IMR-90 (cell line): Measurements from ENCODE around the gene SLC39A2. TPM values are rescaled to one million over a fixed set of nuclear protein-coding genes. Genes with fewer than 3 reads are reported as not detected.
A peak's percentile ranks its signal among the peaks of the same experiment; 100 is the strongest.

Experiments
- ATAC-seq: fragments of 200-7000 bp; cut with Tn5 transposase; 2 replicates; pipeline ENCODE4 v1.9.1; 2020; ENCODE audit warnings: low read depth, mild to moderate bottlenecking, moderate library complexity
- BruUV-seq: library from RNA; stranded (reverse); fragments of 400-500 nt; replicated peaks from 2 replicates; lab custom pipeline; 2021; lab: Mats Ljungman, UMichigan
- CTCF ChIA-PET: fragments of 300-600 bp; formaldehyde crosslinking; extraction: SDS; loops from one replicate; lab custom pipeline; 2021; ENCODE audit warnings: antibody characterized with exemption; lab: Yijun Ruan, JAX
- POLR2A ChIA-PET: fragments of 300-600 bp; sonication (Branson Sonifier 250); formaldehyde crosslinking; loops from one replicate; lab custom pipeline; 2022; ENCODE audit warnings: antibody characterized with exemption; ENCODE audit not compliant: unreplicated experiment; lab: Charles Lee
- DNase-seq: peaks from one replicate; pipeline ENCODE4 v3.0.0; 2013
- H2AFZ ChIP-seq: replicated peaks from 2 replicates; pipeline ENCODE3; 2013; ENCODE audit warnings: low read length, mild to moderate bottlenecking; ENCODE audit not compliant: poor library complexity
- H2AK5ac ChIP-seq: 2 replicates; pipeline ENCODE4 v1.6.1; 2013; ENCODE audit warnings: low read depth, low read length, inconsistent platforms
- H2AK9ac ChIP-seq: replicated peaks from 2 replicates; pipeline ENCODE3; 2013; ENCODE audit warnings: mild to moderate bottlenecking, low read depth, low read length, moderate library complexity; ENCODE audit not compliant: poor library complexity
- H2BK120ac ChIP-seq: 2 replicates; pipeline ENCODE4 v1.6.1; 2013; ENCODE audit warnings: low read depth, low read length, inconsistent platforms
- H2BK15ac ChIP-seq: 3 replicates; pipeline ENCODE4 v1.6.1; 2013; ENCODE audit warnings: low read depth, low read length, inconsistent platforms
- H2BK20ac ChIP-seq: 2 replicates; pipeline ENCODE4 v1.6.1; 2013; ENCODE audit warnings: low read depth, mild to moderate bottlenecking, inconsistent platforms, low read length, moderate library complexity
- H2BK5ac ChIP-seq: 2 replicates; pipeline ENCODE4 v1.6.1; 2013; ENCODE audit warnings: mild to moderate bottlenecking, low read depth, low read length, inconsistent platforms; ENCODE audit not compliant: poor library complexity, severe bottlenecking
- H3K14ac ChIP-seq: replicated peaks from 2 replicates; pipeline ENCODE4 v1.6.1; 2013; ENCODE audit warnings: low read depth, low read length, inconsistent platforms
- H3K18ac ChIP-seq: 2 replicates; pipeline ENCODE4 v1.6.1; 2013; ENCODE audit warnings: low read depth, low read length, control low read depth
- H3K23ac ChIP-seq: 2 replicates; pipeline ENCODE4 v1.6.1; 2013; ENCODE audit warnings: low read depth, low read length, inconsistent platforms
- H3K27ac ChIP-seq: 2 replicates; pipeline ENCODE4 v1.5.1; 2013; ENCODE audit warnings: mild to moderate bottlenecking, control low read depth, low read length; ENCODE audit not compliant: insufficient read depth
- H3K27me3 ChIP-seq: 2 replicates; pipeline ENCODE4 v1.6.1; 2013; ENCODE audit warnings: low read length; ENCODE audit not compliant: control insufficient read depth, insufficient read depth
- H3K36me3 ChIP-seq: 2 replicates; pipeline ENCODE4 v1.6.1; 2013; ENCODE audit warnings: low read length, mixed read lengths; ENCODE audit not compliant: control insufficient read depth, insufficient read depth
- H3K4ac ChIP-seq: 2 replicates; pipeline ENCODE4 v1.6.1; 2013; ENCODE audit warnings: low read depth, low read length, inconsistent platforms
- H3K4me1 ChIP-seq: 2 replicates; pipeline ENCODE4 v1.6.1; 2013; ENCODE audit warnings: low read length, mixed read lengths; ENCODE audit not compliant: control insufficient read depth, insufficient read depth
- H3K4me2 ChIP-seq: 2 replicates; pipeline ENCODE4 v1.6.1; 2013; ENCODE audit warnings: low read depth, mild to moderate bottlenecking, control low read depth, low read length, moderate library complexity
- H3K4me3 ChIP-seq: 2 replicates; pipeline ENCODE4 v1.5.1; 2013; ENCODE audit warnings: low read depth, mild to moderate bottlenecking, control low read depth, low read length, moderate library complexity; ENCODE audit not compliant: insufficient read depth
- H3K56ac ChIP-seq: 2 replicates; pipeline ENCODE4 v1.6.1; 2013; ENCODE audit warnings: low read length, inconsistent platforms; ENCODE audit not compliant: insufficient read depth; ENCODE audit errors: extremely low read depth
- H3K79me1 ChIP-seq, 2 experiments: 2 replicates each; pipeline ENCODE4 v1.6.1; 2013; ENCODE audit warnings: low read length in 2 of 2, inconsistent platforms in 1 of 2, low read depth in 1 of 2
- H3K9ac ChIP-seq: 2 replicates; pipeline ENCODE4 v1.6.1; 2013; ENCODE audit warnings: low read depth, low read length, control low read depth
- H3K9me1 ChIP-seq: 2 replicates; pipeline ENCODE4 v1.6.1; 2013; ENCODE audit warnings: low read length, inconsistent platforms; ENCODE audit not compliant: insufficient read depth
- H3K9me3 ChIP-seq: 2 replicates; pipeline ENCODE4 v1.6.1; 2013; ENCODE audit warnings: low read length; ENCODE audit not compliant: control insufficient read depth, insufficient read depth
- H4K20me1 ChIP-seq: 2 replicates; pipeline ENCODE4 v1.6.1; 2013; ENCODE audit warnings: low read length, inconsistent platforms; ENCODE audit not compliant: insufficient read depth
- H4K5ac ChIP-seq: 2 replicates; pipeline ENCODE4 v1.6.1; 2013; ENCODE audit warnings: mild to moderate bottlenecking, low read depth, low read length, control low read depth
- H4K8ac ChIP-seq, 2 experiments: 2 replicates each; pipeline ENCODE4 v1.6.1; 2013; ENCODE audit warnings: low read depth in 2 of 2, low read length in 2 of 2, control low read depth in 1 of 2, inconsistent platforms in 1 of 2
- H4K91ac ChIP-seq: 2 replicates; pipeline ENCODE4 v1.6.1; 2013; ENCODE audit warnings: low read depth, low read length, inconsistent platforms; ENCODE audit not compliant: insufficient read depth
- POLR2A ChIP-seq: IDR thresholded peaks from 2 replicates; pipeline ENCODE4 v1.6.1; 2012; ENCODE audit warnings: mild to moderate bottlenecking, low read depth, low read length
- RCOR1 ChIP-seq: IDR thresholded peaks from 2 replicates; pipeline ENCODE4 v1.6.1; 2012; ENCODE audit warnings: mild to moderate bottlenecking, low read length, improper control_type of control experiment; ENCODE audit not compliant: insufficient replicate concordance
- SMC3 ChIP-seq: fragments of 150-350 bp; IDR thresholded peaks from 2 replicates; pipeline ENCODE4 v1.6.1; 2016; ENCODE audit warnings: low read depth, mild to moderate bottlenecking, antibody characterized with exemption, low read length, moderate library complexity
- WGBS, 2 experiments: methylation state at CpG; one replicate each; pipeline versions ENCODE4 v1.1.5 to v1.1.7; 2013; ENCODE audit warnings: missing lambda C conversion rate in 2 of 2; ENCODE audit not compliant: insufficient read length in 1 of 2; ENCODE audit errors: extremely low coverage in 2 of 2; 5-methylcytosine and 5-hydroxymethylcytosine counted together
- dilution Hi-C: fragments of 300-500 bp; cut with HindIII; formaldehyde crosslinking; loops from one replicate; pipeline ENCODE4 v1.14.3; 2018; ENCODE audit warnings: low sequenced_read_pairs; ENCODE audit not compliant: unreplicated experiment
- in situ Hi-C: fragments of 300-500 bp; cut with MboI; formaldehyde crosslinking; loops from 3 replicates; pipeline ENCODE4 v1.14.3; 2019; ENCODE audit warnings: low sequenced_read_pairs, inconsistent platforms, mixed read lengths
- intact Hi-C: fragments of 100-400 bp; cut with micrococcal nuclease; formaldehyde crosslinking; loops from 2 replicates; pipeline ENCODE4 v1.10.0; 2022
- polyA plus RNA-seq, 3 experiments: library from polyadenylated mRNA; depleted of rRNA; stranded (reverse); fragments of >200 nt; gene quantifications; 2 replicates each; pipeline ENCODE4 v1.2.3, GENCODE V29; 2012; ENCODE audit warnings: low replicate concordance in 1 of 3
- total RNA-seq: library from RNA; depleted of rRNA; stranded (reverse); fragments of >200 nt; gene quantifications from 2 replicates; pipeline ENCODE4 v1.2.3, GENCODE V29; 2012

Gene SLC39A2
- total and polyA plus RNA-seq, 2 of the 4 experiments (the other 2 are of a cell fraction): not detected

DNA sequence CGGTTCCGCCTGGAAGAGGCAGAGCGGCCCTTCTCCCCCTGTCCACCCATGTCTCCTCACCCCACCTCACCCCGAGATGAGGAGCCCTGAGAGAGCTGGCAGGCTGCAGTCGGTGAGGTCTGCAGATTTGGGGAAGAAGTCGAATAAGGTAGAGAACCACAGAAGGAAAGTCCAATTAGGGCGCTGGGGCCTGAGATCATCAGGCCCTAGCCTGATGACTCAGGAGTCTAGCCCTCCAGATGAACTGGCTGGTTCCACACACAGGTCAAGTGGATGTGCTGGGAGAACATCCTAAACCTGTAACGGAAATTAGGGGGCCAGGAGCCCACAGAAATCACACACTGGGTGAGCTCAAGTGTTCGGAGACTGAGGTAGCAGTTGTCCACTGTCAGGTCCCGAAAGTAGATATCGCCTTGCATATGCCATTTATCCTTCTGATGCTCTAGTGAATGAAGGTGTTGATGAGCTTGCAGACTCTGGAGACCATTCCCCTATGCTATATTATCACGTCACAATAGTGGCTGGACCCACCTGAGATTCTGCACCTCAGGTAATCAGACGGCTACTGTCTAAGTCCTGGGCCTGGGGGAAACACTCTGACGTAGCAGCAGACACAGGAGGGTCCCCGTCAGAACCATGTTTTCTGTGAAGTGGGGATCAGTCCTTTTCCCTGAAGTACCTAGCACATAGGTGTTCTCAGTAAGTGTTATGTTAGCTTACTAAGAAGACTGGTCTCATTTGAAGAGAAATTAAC, 10.2 kb upstream of the SLC39A2 start (continued):
- no peak for TF ChIP-seq RCOR1

DNA sequence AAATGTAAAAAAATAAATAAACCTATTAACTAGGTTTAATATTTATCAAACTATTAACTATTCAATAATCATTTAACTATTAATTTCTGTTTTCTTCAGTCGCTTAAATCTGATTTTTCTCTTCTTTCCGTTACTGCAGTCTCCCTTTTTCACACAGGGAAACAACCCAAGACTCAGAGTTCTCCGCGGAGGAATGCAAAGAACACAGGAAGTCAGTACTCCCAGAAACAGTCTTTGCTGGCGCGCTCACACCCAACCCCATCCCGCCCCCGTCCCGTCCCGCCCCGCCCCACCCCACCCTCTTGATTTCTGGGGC, 9.7 kb upstream of the SLC39A2 start:
- CTCF ChIA-PET: interaction anchor here (1.8 kb wide), 1 partner anchor 18 kb away, joined by 7 read pairs; no protein-coding TSS in a partner anchor

More for the DNA sequence above, 9.7 kb upstream of the SLC39A2 start:
- H2AK9ac ChIP-seq: no peak overlapping the region
- ATAC-seq (no peak), DNase-seq (no peak)
- peaks cover 16% of the 10 kb centered on the region for H3K9me1 ChIP-seq
- H3K18ac ChIP-seq: peak overlapping the region; percentile 85; the same call in 1 of the 2 replicates
- dilution Hi-C loops: no loop called here
- H3K56ac ChIP-seq: peak overlapping the region; percentile 84
- peak overlapping the region; percentile 97; the same call in 1 of the 2 replicates for H4K91ac ChIP-seq
- in situ Hi-C loops: loop anchor here (25.0 kb wide), 1 partner anchor 652 kb away; the partner anchor contains the start of genes CCNB1IP1 and PARP2
- peaks cover 8% of the 10 kb centered on the region for H3K4me1 ChIP-seq
- H2AK5ac ChIP-seq: no peak overlapping the region
- POLR2A ChIA-PET: no interaction called here
- 0 out of 3 replicates have a peak overlapping the region, but pooled peaks have one; percentile 86 for H2BK15ac ChIP-seq
- H3K4me3 ChIP-seq: peak overlapping the region; percentile 19; the same call in 1 of the 2 replicates
- TF ChIP-seq SMC3: no peak
- peak; percentile 75 for TF ChIP-seq POLR2A
- peak overlapping the region; percentile 92 for H2AFZ ChIP-seq
- no peaks in the 10 kb centered on the region for H3K27me3 ChIP-seq
- H2BK20ac ChIP-seq: no peak overlapping the region
- H3K9me3 ChIP-seq: no peaks in the 10 kb centered on the region
- peak overlapping the region; percentile 95; the same call in 1 of the 2 replicates for H3K14ac ChIP-seq
- peak overlapping the region; percentile 68; the same call in 1 of the 2 replicates for H3K9ac ChIP-seq
- peak overlapping the region; percentile 94 to 95; a peak in 3 of 4 replicates for H4K8ac ChIP-seq
- peak overlapping the region; percentile 74; the same call in 1 of the 2 replicates for H3K27ac ChIP-seq
- no peak overlapping the region for H4K5ac ChIP-seq
- H3K4ac ChIP-seq: peak overlapping the region; percentile 98; the same call in 1 of the 2 replicates
- peaks cover 6 to 28% of the 10 kb centered on the region in 2 experiments for H3K79me1 ChIP-seq
- no peak overlapping the region for H2BK120ac ChIP-seq
- intact Hi-C loops: no loop called here
- peak overlapping the region; percentile 92 for H2BK5ac ChIP-seq
- peaks cover 12% of the 10 kb centered on the region for H3K36me3 ChIP-seq
- no TSS peak for BruUV-seq
- no CpG with 5 or more reads among the region's 11 CpGs for WGBS, 2 experiments
- H3K4me2 ChIP-seq: peak overlapping the region; percentile 85
- H4K20me1 ChIP-seq: no peaks in the 10 kb centered on the region
- H3K23ac ChIP-seq: no peak overlapping the region
